ENCODE measurements around the gene RBM6.

Gene RBM6

GRCh38 chr3:49994476-49994875, 54.5 kb downstream of the RBM6 start:
- H3K36me3 ChIP-seq (ENCODE audit: control insufficient read depth in 2 of 2, insufficient read depth in 1 of 2, low read length in 2 of 2) = peaks cover 0 to 18% of the 10 kb centered on the region in 2 experiments; a peak in 2 of 3 replicates
- POLR2A ChIA-PET = no interaction called here
- no peak for TF ChIP-seq ZNF157 (tag by site-specific recombination; IDR thresholded peaks at IDR 0.05)
- TF ChIP-seq ZNF791 (tag by site-specific recombination; IDR thresholded peaks at IDR 0.05) = no peak
- no peak for TF ChIP-seq ZNF423 (tag by site-specific recombination; IDR thresholded peaks at IDR 0.05)
- TF ChIP-seq ZNF335 (tag by site-specific recombination; conservative IDR thresholded peaks at IDR 0.05) = no peak
- TF ChIP-seq ZNF10 (tag by site-specific recombination; IDR thresholded peaks at IDR 0.05) = no peak
- no peak for TF ChIP-seq ZNF398 (tag by site-specific recombination; IDR thresholded peaks at IDR 0.05)
- no peak for TF ChIP-seq ZNF302 (tag by site-specific recombination; IDR thresholded peaks at IDR 0.05; ENCODE audit: low read depth)
- TF ChIP-seq ZNF26 (tag by site-specific recombination; IDR thresholded peaks at IDR 0.05) = no peak
- H3K27ac ChIP-seq (ENCODE audit: extremely low read depth, low read depth, low read length) = no peak overlapping the region
- H3K4me1 ChIP-seq (ENCODE audit: control insufficient read depth, insufficient read depth, low read length) = no peaks in the 10 kb centered on the region
- H3K9me3 ChIP-seq (ENCODE audit: control insufficient read depth, insufficient read depth, low read depth, low read length) = no peaks in the 10 kb centered on the region
- no peak overlapping the region for H3K4me3 ChIP-seq (ENCODE audit: low read depth, low read length)
- CTCF ChIA-PET = no interaction called here

GRCh38 chr3:49996016-49996415, 56.1 kb downstream of the RBM6 start:
- POLR2A ChIA-PET = no interaction called here
- no peak for TF ChIP-seq ZNF558 (tag by site-specific recombination; IDR thresholded peaks at IDR 0.05)
- no peak for TF ChIP-seq OVOL3 (tag by site-specific recombination; IDR thresholded peaks at IDR 0.05)
- no peak for TF ChIP-seq ZNF518A (tag by site-specific recombination; conservative IDR thresholded peaks at IDR 0.05; ENCODE audit: low read depth)
- TF ChIP-seq RBAK (tag by site-specific recombination; IDR thresholded peaks at IDR 0.05) = no peak
- no peak for TF ChIP-seq ZBTB7A (tag by site-specific recombination; IDR thresholded peaks at IDR 0.05; ENCODE audit: low read depth)
- no peak for TF ChIP-seq BCL11A (tag by site-specific recombination; IDR thresholded peaks at IDR 0.05; ENCODE audit: low read depth)
- TF ChIP-seq ZNF449 (tag by site-specific recombination; IDR thresholded peaks at IDR 0.05) = no peak
- no peak for TF ChIP-seq ZBTB17 (tag by site-specific recombination; IDR thresholded peaks at IDR 0.05)
- TF ChIP-seq ZNF169 (tag by site-specific recombination; IDR thresholded peaks at IDR 0.05) = no peak
- no peak for TF ChIP-seq ZNF16 (tag by site-specific recombination; IDR thresholded peaks at IDR 0.05; ENCODE audit: low read depth)
- no peak for TF ChIP-seq SALL2 (tag by site-specific recombination; IDR thresholded peaks at IDR 0.05; ENCODE audit: borderline replicate concordance)
- TF ChIP-seq PRDM10 (tag by site-specific recombination; IDR thresholded peaks at IDR 0.05) = no peak
- TF ChIP-seq YY1 (tag by site-specific recombination; IDR thresholded peaks at IDR 0.05) = no peak
- no peak for TF ChIP-seq MZF1 (tag by site-specific recombination; IDR thresholded peaks at IDR 0.05; ENCODE audit: borderline replicate concordance)
- no peak for TF ChIP-seq IKZF3 (tag by site-specific recombination; IDR thresholded peaks at IDR 0.05)

More at GRCh38 chr3:49996016-49996415, 56.1 kb downstream of the RBM6 start:
- CTCF ChIA-PET = no interaction called here
- Histone ChIP-seq H3K36me3 (ENCODE audit: control insufficient read depth in 2 of 2, insufficient read depth in 1 of 2, low read length in 2 of 2) (peaks cover 2 to 27% of the 10 kb centered on the region in 2 experiments; a peak in 2 of 3 replicates), H3K9me3 (ENCODE audit: control insufficient read depth, insufficient read depth, low read depth, low read length) (no peaks in the 10 kb centered on the region), H3K4me3 (ENCODE audit: low read depth, low read length) (no peak overlapping the region), H3K27ac (ENCODE audit: extremely low read depth, low read depth, low read length) (no peak overlapping the region), H3K4me1 (ENCODE audit: control insufficient read depth, insufficient read depth, low read length) (no peaks in the 10 kb centered on the region)

Data from HEK293 (cell line).